HPDE6-E6E7 (cell line): ENCODE results near the gene GLT6D1.
"Not testable (repeated sequence)": the region's sequence is repeated elsewhere in the genome, so short reads cannot be mapped to it uniquely, and the experiment has no call there.

ENCODE experiments used
- DNase-seq: peaks from one replicate; pipeline ENCODE4 v3.0.0; 2011; ENCODE audit warnings: missing footprints; ENCODE audit errors: extremely low spot score

GLT6D1 gene

GRCh38 chr9:135639196-135639595 lies at the start of gene GLT6D1:
TSS of gene GLT6D1 (minus strand) at chr9:135639540. CDS start at chr9:135639187, 353 bp downstream.
- DNase-seq: no peak

GRCh38 chr9:135689011-135689410 lies 49.7 kb upstream of the GLT6D1 start:
- DNase-seq: no peak

GRCh38 chr9:135687216-135687615 lies 47.9 kb upstream of the GLT6D1 start:
- no peak for DNase-seq

GRCh38 chr9:135684691-135685090 lies 45.4 kb upstream of the GLT6D1 start:
- DNase-seq: no peak

- no peak for DNase-seq
Measured at GRCh38 chr9:135683401-135684034, 44.2 kb upstream of the GLT6D1 start.

- DNase-seq: no peak
Measured at GRCh38 chr9:135681161-135681560, 41.8 kb upstream of the GLT6D1 start.

- DNase-seq: no peak
Measured at GRCh38 chr9:135680056-135680455, 40.7 kb upstream of the GLT6D1 start.

- DNase-seq: no peak
Measured at GRCh38 chr9:135678236-135679017, 39.1 kb upstream of the GLT6D1 start.

GRCh38 chr9:135677641-135678168 lies 38.4 kb upstream of the GLT6D1 start:
- no peak for DNase-seq

- no peak for DNase-seq
Measured at GRCh38 chr9:135676891-135677290, 37.6 kb upstream of the GLT6D1 start.

- no peak for DNase-seq
Measured at GRCh38 chr9:135674977-135675376, 35.6 kb upstream of the GLT6D1 start.

GRCh38 chr9:135673941-135674340 lies 34.6 kb upstream of the GLT6D1 start:
- no peak for DNase-seq

- not testable (repeated sequence) for DNase-seq
Measured at GRCh38 chr9:135672786-135673185, 33.4 kb upstream of the GLT6D1 start.

GRCh38 chr9:135671591-135672041 lies 32.3 kb upstream of the GLT6D1 start:
- no peak for DNase-seq

- DNase-seq: no peak
Measured at GRCh38 chr9:135670721-135671590, 31.6 kb upstream of the GLT6D1 start.

GRCh38 chr9:135669616-135670285 lies 30.4 kb upstream of the GLT6D1 start:
- no peak for DNase-seq

- DNase-seq: not testable (repeated sequence)
Measured at GRCh38 chr9:135669018-135669417, 29.7 kb upstream of the GLT6D1 start.

GRCh38 chr9:135667463-135668001 lies 28.2 kb upstream of the GLT6D1 start:
- no peak for DNase-seq

- DNase-seq: no peak
Measured at GRCh38 chr9:135666534-135667462, 27.5 kb upstream of the GLT6D1 start.

GRCh38 chr9:135665795-135666189 lies 26.5 kb upstream of the GLT6D1 start:
- no peak for DNase-seq
